ENCODE measurements around the gene RAB5B.

RAB5B gene, protein sequence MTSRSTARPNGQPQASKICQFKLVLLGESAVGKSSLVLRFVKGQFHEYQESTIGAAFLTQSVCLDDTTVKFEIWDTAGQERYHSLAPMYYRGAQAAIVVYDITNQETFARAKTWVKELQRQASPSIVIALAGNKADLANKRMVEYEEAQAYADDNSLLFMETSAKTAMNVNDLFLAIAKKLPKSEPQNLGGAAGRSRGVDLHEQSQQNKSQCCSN

DNA sequence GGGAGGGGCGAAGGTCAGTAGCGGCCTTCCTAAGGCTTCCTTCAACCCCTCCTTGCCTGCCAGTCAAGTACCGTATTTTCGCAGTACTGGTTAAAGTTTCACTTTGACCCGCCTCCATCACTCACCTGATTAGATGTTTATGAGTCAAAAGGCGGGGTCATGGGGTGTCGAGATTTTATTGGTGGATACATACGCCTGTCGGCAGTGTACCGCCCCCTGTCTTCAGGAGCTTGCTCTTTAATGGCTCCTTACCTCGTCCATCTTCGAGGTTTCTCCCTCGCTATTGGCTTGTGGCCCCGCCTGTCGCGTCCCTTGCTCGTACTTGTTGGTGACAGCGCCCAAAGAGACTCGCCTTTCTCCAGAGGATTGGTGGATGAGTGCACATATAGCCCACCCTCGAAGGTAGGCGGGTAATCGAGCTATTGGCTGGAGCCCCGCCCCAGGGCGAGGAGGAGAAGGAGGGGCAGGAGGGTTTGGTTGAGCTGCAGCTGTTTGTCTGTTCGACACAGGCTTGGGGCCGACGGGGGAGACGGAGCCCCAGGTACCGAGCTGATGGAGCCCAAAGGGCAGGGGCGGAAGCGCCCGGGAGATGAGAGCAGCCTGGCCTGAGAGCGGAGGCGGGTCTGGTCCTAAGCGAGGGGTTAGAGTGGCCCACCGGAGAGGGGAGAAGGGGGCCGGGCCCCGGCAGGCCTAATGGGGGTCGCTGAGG, at the start of gene RAB5B:
Gene RAB5B (plus strand): TSS at position 480 of the 709 bp plus-strand sequence. CDS start 12,883 bp downstream, outside the sequence.
- Histone ChIP-seq H3K27me3 (ENCODE audit: control insufficient read depth in 2 of 2, insufficient read depth in 2 of 2, low read length in 2 of 2) (no peaks in the 10 kb centered on the region), H3K9me3 (ENCODE audit: control insufficient read depth in 2 of 2, low read length in 2 of 2) (no peaks in the 10 kb centered on the region), H3K27ac (ENCODE audit: low read depth in 2 of 2, low read length in 2 of 2) (peak within 1 kb of the TSS; percentile 95 to 97), H3K36me3 (ENCODE audit: control insufficient read depth in 2 of 2, insufficient read depth in 2 of 2, low read length in 2 of 2) (no peaks in the 10 kb centered on the region), H3K9ac (ENCODE audit: low read depth in 1 of 2, low read length in 2 of 2) (peak within 1 kb of the TSS; percentile 96 to 100), H3K4me1 (ENCODE audit: control insufficient read depth in 2 of 2, insufficient read depth in 2 of 2, low read length in 2 of 2) (peaks cover 25 to 38% of the 10 kb centered on the region in 2 donors), H3K4me3 (ENCODE audit: low read length in 2 of 2) (peak within 1 kb of the TSS; percentile 88 to 99)

DNA sequence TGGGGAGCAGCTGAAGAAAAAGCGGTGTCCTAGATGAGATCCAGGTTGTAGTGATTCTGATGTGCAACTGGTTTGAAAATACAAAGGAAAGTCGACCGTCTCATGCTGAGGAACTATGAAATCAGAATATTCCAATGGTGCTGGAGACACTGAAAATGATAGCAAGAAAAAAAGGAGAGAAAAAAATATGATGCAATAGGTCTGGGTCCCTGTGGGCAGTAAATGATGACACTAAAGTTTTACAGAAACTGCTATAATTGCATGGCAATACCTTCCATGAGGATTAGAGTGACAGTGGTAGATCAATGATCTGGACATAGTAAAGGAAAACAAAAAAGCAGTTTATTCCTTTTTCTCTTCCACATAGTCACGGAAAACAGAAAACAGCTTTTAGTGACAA, 48.5 kb upstream of the RAB5B start:
- no peak overlapping the region for H3K27ac ChIP-seq (ENCODE audit: low read depth in 2 of 2, low read length in 2 of 2)
- H3K9me3 ChIP-seq (ENCODE audit: control insufficient read depth in 2 of 2, low read length in 2 of 2): no peaks in the 10 kb centered on the region
- H3K9ac ChIP-seq (ENCODE audit: low read depth in 1 of 2, low read length in 2 of 2): no peak overlapping the region
- peaks cover 25 to 26% of the 10 kb centered on the region in 2 donors for H3K4me1 ChIP-seq (ENCODE audit: control insufficient read depth in 2 of 2, insufficient read depth in 2 of 2, low read length in 2 of 2)
- peaks cover 7 to 13% of the 10 kb centered on the region in 2 donors for H3K36me3 ChIP-seq (ENCODE audit: control insufficient read depth in 2 of 2, insufficient read depth in 2 of 2, low read length in 2 of 2)
- no peak overlapping the region for H3K4me3 ChIP-seq (ENCODE audit: low read length in 2 of 2)
- H3K27me3 ChIP-seq (ENCODE audit: control insufficient read depth in 2 of 2, insufficient read depth in 2 of 2, low read length in 2 of 2): no peaks in the 10 kb centered on the region

DNA sequence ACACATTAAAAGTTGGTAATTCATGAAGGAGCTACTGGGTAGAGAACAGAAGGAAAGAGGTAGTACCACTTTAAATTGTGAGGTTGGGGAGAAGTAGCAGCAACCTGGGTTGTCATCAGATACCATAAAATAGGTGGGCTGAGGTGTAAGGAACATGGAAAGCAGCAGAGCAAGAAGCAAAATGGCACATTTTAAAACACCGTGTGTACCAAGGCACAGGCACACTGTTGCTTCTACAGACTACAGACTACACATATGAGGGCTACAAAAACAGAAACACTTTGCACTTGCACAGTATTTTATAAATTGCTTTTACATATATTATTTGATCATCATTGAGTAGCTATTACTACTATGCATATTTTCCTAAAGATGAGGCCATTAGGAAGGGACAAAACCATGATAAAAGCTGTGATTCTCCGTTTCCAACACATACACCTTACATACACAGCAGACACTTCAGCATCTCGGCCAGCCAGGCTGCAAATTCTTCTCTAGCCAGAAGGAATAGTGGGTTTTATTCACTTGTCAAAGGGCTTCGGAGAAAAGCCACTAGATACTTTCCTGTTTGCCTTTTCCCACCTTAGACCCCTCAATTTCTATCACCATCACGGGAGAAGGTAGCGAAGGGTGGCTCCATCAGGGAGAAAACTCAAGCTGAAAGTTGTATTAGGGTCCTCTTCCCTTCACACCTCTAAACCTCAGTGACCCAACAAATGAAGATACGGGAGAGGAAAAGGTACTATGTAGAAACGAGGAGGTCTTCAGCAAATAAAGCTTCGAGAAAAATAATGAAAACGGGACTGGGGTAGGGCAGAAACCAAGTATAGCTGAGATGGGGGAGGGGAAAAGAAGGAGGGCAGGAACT, 47.8 kb upstream of the RAB5B start:
- Histone ChIP-seq H3K4me1 (ENCODE audit: control insufficient read depth in 2 of 2, insufficient read depth in 2 of 2, low read length in 2 of 2) (peaks cover 32 to 33% of the 10 kb centered on the region in 2 donors), H3K27ac (ENCODE audit: low read depth in 2 of 2, low read length in 2 of 2) (peak overlapping the region; percentile 99), H3K9ac (ENCODE audit: low read depth in 1 of 2, low read length in 2 of 2) (peak overlapping the region; percentile 99), H3K36me3 (ENCODE audit: control insufficient read depth in 2 of 2, insufficient read depth in 2 of 2, low read length in 2 of 2) (peaks cover 4 to 13% of the 10 kb centered on the region in 2 donors), H3K4me3 (ENCODE audit: low read length in 2 of 2) (peak overlapping the region; percentile 98 to 99), H3K27me3 (ENCODE audit: control insufficient read depth in 2 of 2, insufficient read depth in 2 of 2, low read length in 2 of 2) (no peaks in the 10 kb centered on the region), H3K9me3 (ENCODE audit: control insufficient read depth in 2 of 2, low read length in 2 of 2) (no peaks in the 10 kb centered on the region)

DNA sequence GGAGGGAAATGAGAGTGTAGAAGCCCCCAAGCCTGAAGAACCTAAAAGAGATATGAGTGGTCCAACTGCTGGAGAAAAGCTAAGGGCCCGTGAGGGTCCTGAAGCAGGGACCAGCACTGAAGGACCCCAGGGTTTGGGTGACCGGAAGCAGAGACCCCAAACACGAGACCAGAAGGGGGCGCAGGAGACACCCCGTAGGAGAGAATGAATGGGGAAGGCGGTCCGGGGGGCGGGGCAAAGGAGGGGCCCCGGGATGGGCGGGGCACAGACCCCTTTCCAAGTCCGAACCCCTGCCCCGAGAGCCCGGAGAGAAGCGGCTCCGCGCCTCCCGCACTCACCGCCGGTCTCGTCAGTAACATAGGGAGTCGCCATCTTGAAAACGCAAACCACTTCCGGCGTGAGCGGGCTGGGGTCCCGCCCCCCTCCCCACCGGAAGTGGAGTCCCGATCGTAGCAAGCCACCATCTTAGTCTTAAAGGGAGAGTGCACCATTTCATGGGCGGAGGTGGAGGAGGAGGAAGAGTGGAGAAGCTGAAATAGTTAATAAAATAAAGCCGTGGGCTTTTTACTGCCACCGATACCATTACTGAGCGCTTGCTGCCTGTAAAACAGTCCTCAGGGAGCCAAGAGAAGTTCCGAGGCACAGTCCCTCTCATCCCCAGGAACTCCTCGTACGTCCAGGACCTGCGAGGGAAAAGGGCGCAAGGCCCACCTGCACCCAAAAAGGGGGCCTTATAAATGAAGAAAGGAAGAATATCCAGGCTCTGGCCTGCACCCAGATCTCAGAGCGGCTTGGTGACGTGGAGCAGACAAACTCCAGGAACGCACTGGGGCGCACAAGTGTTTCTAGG, 46.9 kb upstream of the RAB5B start:
- Histone ChIP-seq H3K36me3 (ENCODE audit: control insufficient read depth in 2 of 2, insufficient read depth in 2 of 2, low read length in 2 of 2) (peaks cover 4 to 9% of the 10 kb centered on the region in 2 donors), H3K27me3 (ENCODE audit: control insufficient read depth in 2 of 2, insufficient read depth in 2 of 2, low read length in 2 of 2) (no peaks in the 10 kb centered on the region), H3K4me1 (ENCODE audit: control insufficient read depth in 2 of 2, insufficient read depth in 2 of 2, low read length in 2 of 2) (peaks cover 38% of the 10 kb centered on the region in 2 donors), H3K9ac (ENCODE audit: low read depth in 1 of 2, low read length in 2 of 2) (peak overlapping the region; percentile 99), H3K9me3 (ENCODE audit: control insufficient read depth in 2 of 2, low read length in 2 of 2) (no peaks in the 10 kb centered on the region), H3K27ac (ENCODE audit: low read depth in 2 of 2, low read length in 2 of 2) (peak overlapping the region; percentile 99), H3K4me3 (ENCODE audit: low read length in 2 of 2) (peak overlapping the region; percentile 98 to 99)

DNA sequence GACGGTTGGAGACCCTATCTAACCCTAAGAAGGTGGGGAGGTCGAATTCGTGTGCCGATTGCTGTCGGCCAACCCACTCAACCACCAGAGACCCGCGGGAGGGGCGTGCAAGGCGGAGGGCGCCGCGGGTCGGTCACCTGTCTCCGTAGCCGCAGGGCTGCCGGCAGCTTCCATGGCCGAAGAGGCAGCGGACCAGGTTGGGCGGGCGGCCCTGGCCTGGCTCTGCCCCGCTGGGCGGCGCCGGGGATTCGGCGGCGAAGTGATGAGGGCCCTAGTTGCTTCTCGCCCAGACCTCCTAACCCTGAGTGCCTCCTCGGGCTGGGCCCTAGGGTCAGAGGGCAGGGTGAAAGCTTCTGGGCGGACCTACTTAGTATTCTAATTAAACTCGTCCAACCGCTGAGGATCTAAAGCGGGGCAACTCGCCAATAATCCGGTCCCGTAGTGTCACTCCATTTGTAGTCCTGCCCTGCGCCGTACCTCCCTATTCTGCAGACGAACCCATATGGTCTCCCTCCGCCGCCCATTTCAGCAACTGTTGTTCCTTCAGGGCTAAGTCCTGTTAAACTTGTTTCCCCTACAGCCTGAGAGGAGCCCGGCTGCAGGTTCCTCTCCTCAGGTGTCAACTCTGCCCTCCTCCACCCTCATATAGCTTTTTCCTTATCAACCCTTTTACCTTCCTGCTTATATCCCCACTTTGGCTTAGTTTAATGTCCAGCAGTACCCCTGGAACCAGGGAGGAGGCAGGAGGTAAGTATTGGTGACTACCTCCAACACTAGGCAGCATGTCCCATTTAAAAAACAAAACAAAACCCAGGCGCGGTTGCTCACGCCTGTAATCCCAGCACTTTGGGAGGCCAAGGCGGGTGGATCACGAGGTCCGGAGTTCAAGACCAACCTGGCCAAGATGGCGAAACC, 46.0 kb upstream of the RAB5B start, which contains the start of gene PYM1:
Gene PYM1 (minus strand): TSS at position 307 of the 915 bp plus-strand sequence. CDS start 133 bp downstream, at position 174.
- Histone ChIP-seq H3K4me3 (ENCODE audit: low read length in 2 of 2) (peak within 1 kb of the TSS; percentile 98 to 99), H3K4me1 (ENCODE audit: control insufficient read depth in 2 of 2, insufficient read depth in 2 of 2, low read length in 2 of 2) (peaks cover 44 to 46% of the 10 kb centered on the region in 2 donors), H3K9me3 (ENCODE audit: control insufficient read depth in 2 of 2, low read length in 2 of 2) (no peaks in the 10 kb centered on the region), H3K27ac (ENCODE audit: low read depth in 2 of 2, low read length in 2 of 2) (peak within 1 kb of the TSS; percentile 99), H3K36me3 (ENCODE audit: control insufficient read depth in 2 of 2, insufficient read depth in 2 of 2, low read length in 2 of 2) (peaks cover 4% of the 10 kb centered on the region in 2 donors), H3K9ac (ENCODE audit: low read depth in 1 of 2, low read length in 2 of 2) (peak within 1 kb of the TSS; percentile 99), H3K27me3 (ENCODE audit: control insufficient read depth in 2 of 2, insufficient read depth in 2 of 2, low read length in 2 of 2) (no peaks in the 10 kb centered on the region)

DNA sequence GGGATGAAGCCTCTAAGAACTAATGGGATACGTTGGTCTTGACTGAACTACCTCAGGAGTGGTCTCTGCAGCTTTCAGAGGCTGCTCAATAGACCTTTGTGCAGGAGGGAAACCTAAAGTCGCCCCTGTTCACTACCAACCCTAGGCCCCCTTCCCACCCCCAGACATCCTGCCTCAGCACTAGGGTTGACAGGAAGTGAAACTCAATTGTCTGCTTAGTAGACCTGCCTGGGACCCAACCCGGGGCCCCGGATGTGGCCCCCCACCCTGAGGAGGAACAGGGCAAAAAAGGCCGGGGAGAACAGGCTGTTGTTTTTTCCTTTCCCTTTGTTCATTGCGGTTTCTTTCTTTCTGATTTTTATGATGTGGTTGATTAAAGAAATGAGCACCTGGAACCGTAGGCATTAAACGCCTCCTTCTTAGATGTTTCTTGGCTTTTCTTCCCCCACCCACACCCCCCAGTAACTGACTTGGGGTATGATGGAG, 44.5 kb upstream of the RAB5B start:
- H3K27me3 ChIP-seq (ENCODE audit: control insufficient read depth in 2 of 2, insufficient read depth in 2 of 2, low read length in 2 of 2): no peaks in the 10 kb centered on the region
- peak overlapping the region; percentile 1 to 40 for H3K9ac ChIP-seq (ENCODE audit: low read depth in 1 of 2, low read length in 2 of 2)
- H3K4me1 ChIP-seq (ENCODE audit: control insufficient read depth in 2 of 2, insufficient read depth in 2 of 2, low read length in 2 of 2): peaks cover 50 to 58% of the 10 kb centered on the region in 2 donors
- no peaks in the 10 kb centered on the region for H3K9me3 ChIP-seq (ENCODE audit: control insufficient read depth in 2 of 2, low read length in 2 of 2)
- H3K36me3 ChIP-seq (ENCODE audit: control insufficient read depth in 2 of 2, insufficient read depth in 2 of 2, low read length in 2 of 2): peaks cover 0 to 4% of the 10 kb centered on the region in 2 donors
- H3K27ac ChIP-seq (ENCODE audit: low read depth in 2 of 2, low read length in 2 of 2): peak overlapping the region; percentile 99
- peak overlapping the region in 1 of 2 donors; percentile 20 for H3K4me3 ChIP-seq (ENCODE audit: low read length in 2 of 2)

DNA sequence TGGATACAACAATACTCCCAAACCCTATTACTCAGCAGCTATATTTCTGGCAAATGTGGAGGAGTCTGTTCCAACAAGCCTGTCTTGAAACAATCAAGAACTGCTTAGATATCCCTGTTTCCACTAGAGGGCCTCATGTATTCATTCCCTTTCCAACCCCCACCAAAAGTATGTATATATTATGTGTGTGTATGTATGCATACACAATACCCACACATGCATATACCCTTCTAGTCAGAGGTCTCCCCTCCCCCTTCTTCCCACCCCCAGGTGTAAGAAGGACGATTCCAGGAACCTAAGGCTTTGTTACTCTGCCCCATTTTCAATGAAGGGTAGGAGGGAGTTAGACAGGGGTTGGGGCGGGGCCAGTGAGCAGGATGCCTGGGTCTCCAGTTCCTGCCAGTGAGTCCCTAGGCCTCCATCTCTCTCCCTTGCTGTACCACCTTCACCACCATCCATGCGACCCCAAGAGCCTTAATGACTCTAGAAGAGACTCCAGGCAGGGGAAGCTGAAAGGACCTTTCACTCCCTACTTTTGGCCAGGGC, 43.0 kb upstream of the RAB5B start, which contains the start of gene DGKA:
Gene DGKA (plus strand): TSS at position 392 of the 546 bp plus-strand sequence. CDS start 5,342 bp downstream, outside the sequence.
- H3K4me3 ChIP-seq (ENCODE audit: low read length in 2 of 2): peak within 1 kb of the TSS; percentile 89 to 96
- H3K4me1 ChIP-seq (ENCODE audit: control insufficient read depth in 2 of 2, insufficient read depth in 2 of 2, low read length in 2 of 2): peaks cover 52 to 60% of the 10 kb centered on the region in 2 donors
- peaks cover 0 to 3% of the 10 kb centered on the region in 2 donors for H3K36me3 ChIP-seq (ENCODE audit: control insufficient read depth in 2 of 2, insufficient read depth in 2 of 2, low read length in 2 of 2)
- H3K9me3 ChIP-seq (ENCODE audit: control insufficient read depth in 2 of 2, low read length in 2 of 2): no peaks in the 10 kb centered on the region
- peak within 1 kb of the TSS; percentile 94 to 96 for H3K9ac ChIP-seq (ENCODE audit: low read depth in 1 of 2, low read length in 2 of 2)
- H3K27ac ChIP-seq (ENCODE audit: low read depth in 2 of 2, low read length in 2 of 2): peak within 1 kb of the TSS; percentile 99
- H3K27me3 ChIP-seq (ENCODE audit: control insufficient read depth in 2 of 2, insufficient read depth in 2 of 2, low read length in 2 of 2): no peaks in the 10 kb centered on the region

DNA sequence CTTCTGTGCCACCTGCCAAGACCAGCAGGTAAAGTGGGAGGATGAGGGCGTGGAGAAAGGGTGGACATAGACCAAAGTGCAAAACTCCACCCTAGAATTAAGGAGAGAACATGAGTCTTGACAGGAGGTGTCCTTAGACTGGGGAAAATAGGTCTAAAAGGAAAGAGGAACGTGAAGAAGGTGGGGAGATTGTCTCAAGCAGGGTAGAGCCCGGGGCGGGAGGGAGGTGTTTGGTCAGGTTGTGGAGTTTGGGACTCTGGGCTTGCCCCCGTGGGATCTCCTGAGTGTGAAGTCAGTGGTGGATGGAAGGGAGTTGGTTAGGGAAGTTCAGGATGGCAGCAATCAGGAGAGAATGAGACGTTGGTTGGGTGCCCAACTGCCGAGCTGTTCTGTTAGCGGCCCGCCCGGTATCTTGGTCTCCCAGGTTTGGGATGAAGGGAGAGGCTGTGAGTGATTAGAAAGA, 42.5 kb upstream of the RAB5B start:
- Histone ChIP-seq H3K4me1 (ENCODE audit: control insufficient read depth in 2 of 2, insufficient read depth in 2 of 2, low read length in 2 of 2) (peaks cover 47 to 55% of the 10 kb centered on the region in 2 donors), H3K27me3 (ENCODE audit: control insufficient read depth in 2 of 2, insufficient read depth in 2 of 2, low read length in 2 of 2) (no peaks in the 10 kb centered on the region), H3K9me3 (ENCODE audit: control insufficient read depth in 2 of 2, low read length in 2 of 2) (no peaks in the 10 kb centered on the region), H3K27ac (ENCODE audit: low read depth in 2 of 2, low read length in 2 of 2) (peak overlapping the region; percentile 99), H3K36me3 (ENCODE audit: control insufficient read depth in 2 of 2, insufficient read depth in 2 of 2, low read length in 2 of 2) (peaks cover 0 to 6% of the 10 kb centered on the region in 2 donors), H3K9ac (ENCODE audit: low read depth in 1 of 2, low read length in 2 of 2) (peak overlapping the region; percentile 93 to 96), H3K4me3 (ENCODE audit: low read length in 2 of 2) (peak overlapping the region; percentile 88 to 96)

Measured in mucosa of rectum (tissue), 2 donors.